A673 (cell line): Measurements from ENCODE around the gene SLC35A3.

Experiments
- CTCF ChIP-seq: fragments of 300-800, 200-600 bp; sonication (generic); conservative IDR thresholded peaks from 2 replicates; pipeline ENCODE4 v1.5.1; 2017; ENCODE audit warnings: low read depth, mild to moderate bottlenecking, antibody characterized with exemption, low read length, moderate library complexity, mixed read lengths
- EZH2 ChIP-seq: fragments of 200-600 bp; sonication (generic); IDR thresholded peaks from 2 replicates; pipeline ENCODE4 v1.6.1; 2017; ENCODE audit warnings: borderline replicate concordance, low read depth, mild to moderate bottlenecking, mixed read lengths, antibody characterized with exemption, low read length; ENCODE audit not compliant: poor library complexity, severe bottlenecking

GRCh38 chr1:100037656-100037926 lies 67.8 kb downstream of the SLC35A3 start:
- no peak for TF ChIP-seq EZH2
- no peak for TF ChIP-seq CTCF
